Liver (tissue), 3 donors: Measurements from ENCODE around the gene MEIS1.

ENCODE experiments used
- TAF1 ChIP-seq: conservative IDR thresholded peaks from 2 replicates; pipeline ENCODE4 v1.6.1; 2016; ENCODE audit warnings: antibody characterized with exemption, mild to moderate bottlenecking
- YY1 ChIP-seq: IDR thresholded peaks from 2 replicates; pipeline ENCODE4 v1.6.1; 2016; ENCODE audit warnings: antibody characterized with exemption, mild to moderate bottlenecking
- TF ChIP-seq, protein P1 (sequence below): fragments of 150-350 bp; IDR thresholded peaks from 2 replicates; pipeline ENCODE4 v1.5.1; 2017; ENCODE audit warnings: improper control_type of control experiment, low read depth, low read length; ENCODE audit not compliant: missing input control
- donor health status: healthy.
- donor health status: healthy.

DNA sequence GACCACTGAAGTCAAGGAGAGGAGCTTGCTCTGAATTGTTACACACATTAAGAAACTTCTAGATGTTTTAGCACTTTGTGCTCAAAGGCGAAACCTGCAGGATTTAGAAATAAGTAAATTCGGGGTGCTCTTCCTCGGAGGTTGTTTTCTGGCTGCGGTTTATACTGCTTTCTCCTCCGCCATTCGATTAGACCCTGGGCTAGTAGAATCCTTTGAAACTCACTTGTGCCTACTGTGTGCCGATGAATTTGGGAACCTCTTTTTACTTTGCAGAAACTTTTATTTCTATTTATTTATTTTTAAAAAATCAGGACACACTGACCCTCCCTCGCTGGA is 3.5 kb downstream of the MEIS1 start:
- TF ChIP-seq, protein P1, sequence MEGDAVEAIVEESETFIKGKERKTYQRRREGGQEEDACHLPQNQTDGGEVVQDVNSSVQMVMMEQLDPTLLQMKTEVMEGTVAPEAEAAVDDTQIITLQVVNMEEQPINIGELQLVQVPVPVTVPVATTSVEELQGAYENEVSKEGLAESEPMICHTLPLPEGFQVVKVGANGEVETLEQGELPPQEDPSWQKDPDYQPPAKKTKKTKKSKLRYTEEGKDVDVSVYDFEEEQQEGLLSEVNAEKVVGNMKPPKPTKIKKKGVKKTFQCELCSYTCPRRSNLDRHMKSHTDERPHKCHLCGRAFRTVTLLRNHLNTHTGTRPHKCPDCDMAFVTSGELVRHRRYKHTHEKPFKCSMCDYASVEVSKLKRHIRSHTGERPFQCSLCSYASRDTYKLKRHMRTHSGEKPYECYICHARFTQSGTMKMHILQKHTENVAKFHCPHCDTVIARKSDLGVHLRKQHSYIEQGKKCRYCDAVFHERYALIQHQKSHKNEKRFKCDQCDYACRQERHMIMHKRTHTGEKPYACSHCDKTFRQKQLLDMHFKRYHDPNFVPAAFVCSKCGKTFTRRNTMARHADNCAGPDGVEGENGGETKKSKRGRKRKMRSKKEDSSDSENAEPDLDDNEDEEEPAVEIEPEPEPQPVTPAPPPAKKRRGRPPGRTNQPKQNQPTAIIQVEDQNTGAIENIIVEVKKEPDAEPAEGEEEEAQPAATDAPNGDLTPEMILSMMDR: no peak
- no peak for TF ChIP-seq YY1
- no peak for TF ChIP-seq TAF1
